Thoracic aorta (tissue), 2 donors: Measurements from ENCODE around the gene SSH2. TPM values are rescaled to one million over a fixed set of nuclear protein-coding genes. Genes with fewer than 3 reads are reported as not detected.

ENCODE experiments used
- ATAC-seq: fragments of 150-250 bp; one replicate; pipeline ENCODE4 v1.8.0; 2017; ENCODE audit warnings: low read depth; ENCODE audit not compliant: insufficient number of reproducible peaks, low FRiP score
- DNase-seq: peaks from one replicate; pipeline ENCODE4 v3.0.0-alpha.2; 2020; ENCODE audit warnings: low spot score
- H3K27ac ChIP-seq, 2 donors: fragments of 200-600 bp; sonication (generic); 1 replicate in 1 of 2; 2 replicates in 1 of 2; pipeline ENCODE4 v1.5.1; 2016; ENCODE audit warnings: mild to moderate bottlenecking in 2 of 2, moderate library complexity in 2 of 2
- H3K27me3 ChIP-seq: fragments of 200-600 bp; sonication (generic); replicated peaks from 2 replicates; pipeline ENCODE4 v1.6.0; 2016; ENCODE audit warnings: mild to moderate bottlenecking; ENCODE audit not compliant: insufficient read depth
- H3K36me3 ChIP-seq: fragments of 200-600 bp; sonication (generic); one replicate; pipeline ENCODE4 v1.5.1; 2016
- H3K4me1 ChIP-seq, 2 donors: fragments of 200-600 bp; sonication (generic); 1 replicate in 1 of 2; 2 replicates in 1 of 2; pipeline versions ENCODE4 v1.5.1 to v1.6.0; 2016; ENCODE audit warnings: low read depth in 2 of 2, mild to moderate bottlenecking in 1 of 2; ENCODE audit not compliant: control insufficient read depth in 1 of 2
- H3K4me3 ChIP-seq: fragments of 200-600 bp; sonication (generic); 2 replicates; pipeline ENCODE4 v1.5.1; 2016; ENCODE audit warnings: mild to moderate bottlenecking
- H3K9me3 ChIP-seq: fragments of 200-600 bp; sonication (generic); 2 replicates; pipeline ENCODE4 v1.5.1; 2016
- CTCF ChIP-seq: fragments of 200-600 bp; sonication (generic); IDR thresholded peaks from one replicate; pipeline ENCODE4 v1.5.1; 2019; ENCODE audit warnings: antibody characterized with exemption
- total RNA-seq, 2 donors: library from RNA; depleted of rRNA; stranded (reverse); fragments of >200 nt; gene quantifications; one replicate each; pipeline versions ENCODE4 v1.1.0 to v1.2.3, GENCODE V29; 2016

Gene SSH2
- total RNA-seq, 2 donors from 2014 or later, result 31.5 to 33.2 TPM

GRCh38 chr17:29596811-29597210, 333.2 kb downstream of the SSH2 start:
- Histone ChIP-seq H3K27ac (no peak overlapping the region), H3K4me3 (no peak overlapping the region), H3K9me3 (no peaks in the 10 kb centered on the region), H3K36me3 (no peaks in the 10 kb centered on the region), H3K4me1 (peaks cover 16 to 26% of the 10 kb centered on the region in 2 donors), H3K27me3 (no peaks in the 10 kb centered on the region)
- no peak for ATAC-seq
- DNase-seq, result no peak
- no peak for TF ChIP-seq CTCF

GRCh38 chr17:29595943-29596774, 333.9 kb downstream of the SSH2 start:
- ATAC-seq, result no peak
- Histone ChIP-seq H3K4me1 (peaks cover 18 to 32% of the 10 kb centered on the region in 2 donors), H3K27me3 (no peaks in the 10 kb centered on the region), H3K36me3 (no peaks in the 10 kb centered on the region), H3K4me3 (no peak overlapping the region), H3K27ac (no peak overlapping the region), H3K9me3 (no peaks in the 10 kb centered on the region)
- DNase-seq, result no peak
- TF ChIP-seq CTCF, result no peak

GRCh38 chr17:29595107-29595942, 334.7 kb downstream of the SSH2 start:
- Histone ChIP-seq H3K4me3 (no peak overlapping the region), H3K27me3 (no peaks in the 10 kb centered on the region), H3K27ac (no peak overlapping the region), H3K9me3 (no peaks in the 10 kb centered on the region), H3K4me1 (peaks cover 25 to 40% of the 10 kb centered on the region in 2 donors), H3K36me3 (no peaks in the 10 kb centered on the region)
- no peak for DNase-seq
- no peak for ATAC-seq
- TF ChIP-seq CTCF, result no peak

- H3K9me3 ChIP-seq, result no peaks in the 10 kb centered on the region
- DNase-seq, result no peak
- H3K27ac ChIP-seq, result no peak overlapping the region
- no peak overlapping the region for H3K4me3 ChIP-seq
- no peak for ATAC-seq
- TF ChIP-seq CTCF, result no peak
- H3K4me1 ChIP-seq, result peaks cover 32 to 48% of the 10 kb centered on the region in 2 donors
- H3K36me3 ChIP-seq, result no peaks in the 10 kb centered on the region
- no peaks in the 10 kb centered on the region for H3K27me3 ChIP-seq
Measured at GRCh38 chr17:29594519-29595090, 335.4 kb downstream of the SSH2 start.
